SK-N-SH (cell line): ENCODE measurements around the gene CCR3. TPM values are rescaled to one million over a fixed set of nuclear protein-coding genes. Genes with fewer than 3 reads are reported as not detected.

Source experiments
- CTCF ChIA-PET: fragments of 300-600, 350-600 bp; formaldehyde crosslinking; extraction: SDS; loops from one replicate; lab custom pipeline; 2021; lab: Yijun Ruan, JAX
- POLR2A ChIA-PET: fragments of 350-600 bp; sonication (Branson Sonifier 250); formaldehyde crosslinking; extraction: SDS; loops from one replicate; lab custom pipeline; 2020; ENCODE audit warnings: antibody characterized with exemption, inconsistent platforms; lab: Yijun Ruan, JAX
- DNase-seq: peaks from one replicate; pipeline ENCODE4 v3.0.0; 2012
- H2AFZ ChIP-seq: fragments of 200-600 bp; sonication (generic); 2 replicates; pipeline ENCODE4 v1.8.1; 2016; ENCODE audit warnings: antibody characterized with exemption, mild to moderate bottlenecking, low read depth
- H3F3A ChIP-seq: fragments of 200-600 bp; sonication (generic); replicated peaks from 2 replicates; pipeline ENCODE3; 2016; ENCODE audit warnings: antibody characterized with exemption, mild to moderate bottlenecking; ENCODE audit not compliant: insufficient read depth
- H3K27ac ChIP-seq, 2 experiments: fragments of 200-500 bp in 1 of 2; fragments of 200-600 bp in 1 of 2; sonication (Bioruptor generic) in 1 of 2; sonication (generic), shearing (Covaris generic) in 1 of 2; 2 replicates each; pipeline versions ENCODE4 v1.5.1 to v1.6.1; 2014 to 2016; ENCODE audit warnings: low read depth in 2 of 2, inconsistent platforms in 1 of 2, low read length in 1 of 2, mild to moderate bottlenecking in 1 of 2, mixed read lengths in 1 of 2
- H3K27me3 ChIP-seq: fragments of 200-600 bp; sonication (generic), shearing (Covaris generic); 2 replicates; pipeline ENCODE4 v1.6.1; 2016; ENCODE audit warnings: mixed run types; ENCODE audit not compliant: insufficient read depth
- H3K36me3 ChIP-seq, 2 experiments: fragments of 200-500 bp in 1 of 2; fragments of 200-600 bp in 1 of 2; sonication (Bioruptor generic) in 1 of 2; sonication (generic) in 1 of 2; replicated peaks in 1 of 2; 2 replicates each; pipeline versions ENCODE3 to v1.5.1; 2014 to 2016; ENCODE audit warnings: low read length in 1 of 2, mild to moderate bottlenecking in 1 of 2; ENCODE audit not compliant: insufficient read depth in 2 of 2, control insufficient read depth in 1 of 2
- H3K4me1 ChIP-seq, 2 experiments: fragments of 200-500 bp in 1 of 2; fragments of 200-600 bp in 1 of 2; sonication (Bioruptor generic) in 1 of 2; sonication (generic), shearing (Covaris generic) in 1 of 2; 2 replicates each; pipeline versions ENCODE4 v1.5.1 to v1.6.1; 2014 to 2016; ENCODE audit warnings: low read depth in 1 of 2, low read length in 1 of 2, mixed run types in 1 of 2; ENCODE audit not compliant: insufficient read depth in 2 of 2, control insufficient read depth in 1 of 2
- H3K4me2 ChIP-seq: fragments of 200-600 bp; sonication (generic), shearing (Covaris generic); 2 replicates; pipeline ENCODE4 v1.6.1; 2017; ENCODE audit warnings: mixed run types
- H3K4me3 ChIP-seq, 2 experiments: fragments of 200-500 bp in 1 of 2; fragments of 200-600 bp in 1 of 2; sonication (Bioruptor generic) in 1 of 2; sonication (generic), shearing (Covaris generic) in 1 of 2; 2 replicates each; pipeline versions ENCODE4 v1.5.1 to v1.8.1; 2014 to 2016; ENCODE audit warnings: low read depth in 2 of 2, inconsistent platforms in 1 of 2, low read length in 1 of 2, mild to moderate bottlenecking in 1 of 2, mixed read lengths in 1 of 2, moderate library complexity in 1 of 2
- H3K79me2 ChIP-seq: fragments of 200-600 bp; sonication (generic); 2 replicates; pipeline ENCODE4 v1.8.1; 2017; ENCODE audit warnings: mild to moderate bottlenecking; ENCODE audit not compliant: insufficient read depth
- H3K9ac ChIP-seq: fragments of 200-600 bp; sonication (generic); 2 replicates; pipeline ENCODE4 v1.6.1; 2017; ENCODE audit warnings: mixed run types
- H3K9me2 ChIP-seq: fragments of 200-600 bp; sonication (generic); 2 replicates; pipeline ENCODE4 v1.6.1; 2017; ENCODE audit warnings: mixed run types
- H3K9me3 ChIP-seq: fragments of 200-600 bp; sonication (generic); 2 replicates; pipeline ENCODE4 v1.6.1; 2017; ENCODE audit warnings: mixed run types, mild to moderate bottlenecking, moderate library complexity
- H4K20me1 ChIP-seq: fragments of 200-600 bp; sonication (generic); 2 replicates; pipeline ENCODE4 v1.6.1; 2017; ENCODE audit warnings: mild to moderate bottlenecking, mixed run types; ENCODE audit not compliant: insufficient read depth
- CHD2 ChIP-seq: fragments of 150-350 bp; IDR thresholded peaks from 2 replicates; pipeline ENCODE4 v1.6.1; 2018; ENCODE audit warnings: low read length; ENCODE audit not compliant: partially characterized antibody
- FOSL2 ChIP-seq: IDR thresholded peaks from 2 replicates; pipeline ENCODE4 v1.4.0; 2012; ENCODE audit warnings: low read depth, mild to moderate bottlenecking, moderate library complexity, borderline replicate concordance
- FOXJ3 ChIP-seq: sonication (generic); formaldehyde crosslinking; IDR thresholded peaks from 2 replicates; pipeline ENCODE4 v1.5.1; 2020; ENCODE audit warnings: mild to moderate bottlenecking, missing genetic modification reagents
- GABPA ChIP-seq: IDR thresholded peaks from 2 replicates; pipeline ENCODE4 v1.4.0; 2012; ENCODE audit warnings: low read depth, mild to moderate bottlenecking
- JUND ChIP-seq: IDR thresholded peaks from 2 replicates; pipeline ENCODE4 v1.4.0; 2012
- MXI1 ChIP-seq: IDR thresholded peaks from 2 replicates; pipeline ENCODE4 v1.6.1; 2012; ENCODE audit warnings: mild to moderate bottlenecking, low read depth, low read length, improper control_type of control experiment
- NRF1 ChIP-seq: IDR thresholded peaks from 2 replicates; pipeline ENCODE4 v1.6.1; 2012; ENCODE audit warnings: low read depth, mild to moderate bottlenecking, low read length
- POLR2AphosphoS5 ChIP-seq: IDR thresholded peaks from 2 replicates; pipeline ENCODE4 v1.6.1; 2012; ENCODE audit warnings: low read depth, low read length
- RAD21 ChIP-seq: IDR thresholded peaks from 2 replicates; pipeline ENCODE4 v1.6.1; 2012; ENCODE audit warnings: mild to moderate bottlenecking, low read length
- RFX5 ChIP-seq: IDR thresholded peaks from 2 replicates; pipeline ENCODE4 v1.6.1; 2012; ENCODE audit warnings: mild to moderate bottlenecking, improper control_type of control experiment, low read length
- SIN3A ChIP-seq: IDR thresholded peaks from 2 replicates; pipeline ENCODE4 v1.6.1; 2012; ENCODE audit warnings: low read depth, mild to moderate bottlenecking, low read length, moderate library complexity, borderline replicate concordance
- TEAD4 ChIP-seq: IDR thresholded peaks from 2 replicates; pipeline ENCODE4 v1.4.0; 2012; ENCODE audit warnings: mild to moderate bottlenecking, borderline replicate concordance; ENCODE audit not compliant: insufficient read depth
- WGBS: methylation state at CpG from one replicate; pipeline ENCODE4 v1.1.6; 2017; ENCODE audit warnings: low lambda C conversion rate; 5-methylcytosine and 5-hydroxymethylcytosine counted together
- polyA plus RNA-seq, 3 experiments: library from polyadenylated mRNA; depleted of rRNA; stranded (reverse); fragments of >200 nt; gene quantifications; 2 replicates each; pipeline ENCODE4 v1.2.3, GENCODE V29; 2012
- TF ChIP-seq, protein P1 (sequence below): fragments of 200-600 bp; sonication (generic); IDR thresholded peaks from 2 replicates; pipeline ENCODE4 v1.6.1; 2017; ENCODE audit warnings: antibody characterized with exemption, mild to moderate bottlenecking, moderate library complexity
- TF ChIP-seq, protein P2 (sequence below): IDR thresholded peaks from 2 replicates; pipeline ENCODE4; 2012
- TF ChIP-seq, protein P3 (sequence below): IDR thresholded peaks from 2 replicates; pipeline ENCODE4 v1.4.0; 2012; ENCODE audit warnings: low read depth

CCR3 gene
- polyA plus RNA-seq, 1 of the 3 experiments (the other 2 are of a cell fraction) = not detected

GRCh38 chr3:46200790-46201189 is 41.5 kb upstream of the CCR3 start:
- POLR2A ChIA-PET = no interaction called here

DNA sequence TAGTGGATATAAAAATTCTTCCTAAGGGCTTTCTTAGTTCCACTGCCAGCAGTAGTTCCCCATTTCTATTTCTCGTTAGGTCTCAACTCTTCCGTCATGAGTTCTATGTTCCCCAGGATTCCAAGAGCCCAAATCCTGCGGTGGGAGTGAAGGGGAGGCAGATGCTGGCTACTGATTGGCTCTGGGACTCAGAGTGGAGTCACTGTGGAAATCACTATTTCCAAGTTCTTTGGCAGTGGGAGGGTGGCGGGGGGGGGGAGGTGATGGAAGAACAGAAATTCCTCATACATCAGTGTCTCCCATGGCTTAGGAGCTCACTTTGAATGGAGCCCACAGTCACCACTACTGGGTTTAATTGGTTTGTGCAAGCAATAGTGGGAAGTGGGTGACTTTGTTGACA is 39.7 kb upstream of the CCR3 start:
- CTCF ChIA-PET = no interaction called here
- no peaks in the 10 kb centered on the region for H3K36me3 ChIP-seq
- H3K9me3 ChIP-seq = no peaks in the 10 kb centered on the region
- H3K4me3 ChIP-seq = no peak overlapping the region
- H3K27me3 ChIP-seq = peaks cover 7% of the 10 kb centered on the region; the same call in 1 of the 2 replicates
- no peaks in the 10 kb centered on the region for H4K20me1 ChIP-seq
- DNase-seq = no peak
- no peak for TF ChIP-seq JUND
- TF ChIP-seq TEAD4 = no peak
- no peak for TF ChIP-seq FOXJ3 (CRISPR knock-in tag)
- TF ChIP-seq MXI1 = no peak
- TF ChIP-seq CHD2 = no peak
- no peak for TF ChIP-seq GABPA
- H3K4me1 ChIP-seq = no peaks in the 10 kb centered on the region
- H3K9me2 ChIP-seq = no peaks in the 10 kb centered on the region
- H3F3A ChIP-seq = no peaks in the 10 kb centered on the region
- no peak overlapping the region for H3K9ac ChIP-seq
- H2AFZ ChIP-seq = no peak overlapping the region
- no peak overlapping the region for H3K27ac ChIP-seq
- POLR2A ChIA-PET = no interaction called here
- WGBS = 13% methylated on average over 4 of the region's 4 CpGs
- no peak overlapping the region for H3K4me2 ChIP-seq
- H3K79me2 ChIP-seq = no peaks in the 10 kb centered on the region

More at GRCh38 chr3:46200790-46201189, 41.5 kb upstream of the CCR3 start:
- Histone ChIP-seq H3K9me3 (no peaks in the 10 kb centered on the region), H3K27me3 (no peaks in the 10 kb centered on the region; the same call in 1 of the 2 replicates), H3K9me2 (no peaks in the 10 kb centered on the region), H3K4me2 (no peak overlapping the region), H2AFZ (no peak overlapping the region), H3K36me3 (no peaks in the 10 kb centered on the region), H3F3A (no peaks in the 10 kb centered on the region), H3K4me1 (no peaks in the 10 kb centered on the region), H4K20me1 (no peaks in the 10 kb centered on the region), H3K79me2 (no peaks in the 10 kb centered on the region), H3K4me3 (no peak overlapping the region), H3K27ac (no peak overlapping the region), H3K9ac (no peak overlapping the region)
- TF ChIP-seq, protein P1, sequence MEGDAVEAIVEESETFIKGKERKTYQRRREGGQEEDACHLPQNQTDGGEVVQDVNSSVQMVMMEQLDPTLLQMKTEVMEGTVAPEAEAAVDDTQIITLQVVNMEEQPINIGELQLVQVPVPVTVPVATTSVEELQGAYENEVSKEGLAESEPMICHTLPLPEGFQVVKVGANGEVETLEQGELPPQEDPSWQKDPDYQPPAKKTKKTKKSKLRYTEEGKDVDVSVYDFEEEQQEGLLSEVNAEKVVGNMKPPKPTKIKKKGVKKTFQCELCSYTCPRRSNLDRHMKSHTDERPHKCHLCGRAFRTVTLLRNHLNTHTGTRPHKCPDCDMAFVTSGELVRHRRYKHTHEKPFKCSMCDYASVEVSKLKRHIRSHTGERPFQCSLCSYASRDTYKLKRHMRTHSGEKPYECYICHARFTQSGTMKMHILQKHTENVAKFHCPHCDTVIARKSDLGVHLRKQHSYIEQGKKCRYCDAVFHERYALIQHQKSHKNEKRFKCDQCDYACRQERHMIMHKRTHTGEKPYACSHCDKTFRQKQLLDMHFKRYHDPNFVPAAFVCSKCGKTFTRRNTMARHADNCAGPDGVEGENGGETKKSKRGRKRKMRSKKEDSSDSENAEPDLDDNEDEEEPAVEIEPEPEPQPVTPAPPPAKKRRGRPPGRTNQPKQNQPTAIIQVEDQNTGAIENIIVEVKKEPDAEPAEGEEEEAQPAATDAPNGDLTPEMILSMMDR = no peak
- TF ChIP-seq GABPA (no peak), POLR2AphosphoS5 (no peak), FOSL2 (no peak), SIN3A (no peak), RAD21 (no peak), RFX5 (no peak), FOXJ3 (CRISPR knock-in tag) (no peak), NRF1 (no peak), TEAD4 (no peak)
- TF ChIP-seq, protein P2, sequence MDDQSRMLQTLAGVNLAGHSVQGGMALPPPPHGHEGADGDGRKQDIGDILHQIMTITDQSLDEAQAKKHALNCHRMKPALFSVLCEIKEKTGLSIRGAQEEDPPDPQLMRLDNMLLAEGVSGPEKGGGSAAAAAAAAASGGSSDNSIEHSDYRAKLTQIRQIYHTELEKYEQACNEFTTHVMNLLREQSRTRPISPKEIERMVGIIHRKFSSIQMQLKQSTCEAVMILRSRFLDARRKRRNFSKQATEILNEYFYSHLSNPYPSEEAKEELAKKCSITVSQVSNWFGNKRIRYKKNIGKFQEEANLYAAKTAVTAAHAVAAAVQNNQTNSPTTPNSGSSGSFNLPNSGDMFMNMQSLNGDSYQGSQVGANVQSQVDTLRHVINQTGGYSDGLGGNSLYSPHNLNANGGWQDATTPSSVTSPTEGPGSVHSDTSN = no peak
- TF ChIP-seq, protein P3, sequence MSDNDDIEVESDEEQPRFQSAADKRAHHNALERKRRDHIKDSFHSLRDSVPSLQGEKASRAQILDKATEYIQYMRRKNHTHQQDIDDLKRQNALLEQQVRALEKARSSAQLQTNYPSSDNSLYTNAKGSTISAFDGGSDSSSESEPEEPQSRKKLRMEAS = no peak
- no peak for DNase-seq
- 0% methylated on average over 1 of the region's 1 CpG for WGBS
- CTCF ChIA-PET = interaction anchor here (0.9 kb wide), 1 partner anchor 20 kb away, joined by 3 read pairs; no protein-coding TSS in a partner anchor
